BLaER1 treated with 17β-estradiol and CSF1 and Interleukin-3, amounts not matched to agents 10 nM and 100 nM (cell line): ENCODE results near the gene ZNF141.
"Not testable (repeated sequence)": the region's sequence is repeated elsewhere in the genome, so short reads cannot be mapped to it uniquely, and the experiment has no call there.

Experiments used
- H3K27ac ChIP-seq, 11 experiments: shearing (Covaris generic); formaldehyde crosslinking; 2 replicates each; pipeline ENCODE4 v1.8.1; 2022
- H3K27me3 ChIP-seq, 11 experiments: shearing (Covaris generic); formaldehyde crosslinking; 2 replicates each; pipeline ENCODE4 v1.8.1; 2022
- H3K36me3 ChIP-seq, 11 experiments: shearing (Covaris generic); formaldehyde crosslinking; 2 replicates each; pipeline ENCODE4 v1.8.1; 2022
- H3K4me1 ChIP-seq, 10 experiments: shearing (Covaris generic); formaldehyde crosslinking; 2 replicates each; pipeline ENCODE4 v1.8.1; 2022
- H3K4me2 ChIP-seq, 11 experiments: shearing (Covaris generic); formaldehyde crosslinking; 2 replicates each; pipeline ENCODE4 v1.8.1; 2022
- H3K4me3 ChIP-seq, 10 experiments: shearing (Covaris generic); formaldehyde crosslinking; 2 replicates each; pipeline ENCODE4 v1.8.1; 2022
- H3K9ac ChIP-seq, 11 experiments: shearing (Covaris generic); formaldehyde crosslinking; 2 replicates each; pipeline ENCODE4 v1.8.1; 2022
- H3K9me3 ChIP-seq, 11 experiments: shearing (Covaris generic); formaldehyde crosslinking; replicated peaks in 1 of 11; 2 replicates each; pipeline ENCODE4 v1.8.1; 2022
- H4K20me1 ChIP-seq, 11 experiments: shearing (Covaris generic); formaldehyde crosslinking; 2 replicates each; pipeline ENCODE4 v1.8.1; 2022
- Cebpa-rat ChIP-seq, 11 experiments: shearing (Covaris generic); IDR thresholded peaks; 2 replicates each; pipeline ENCODE4 v1.8.1; 2022

The ZNF141 gene

GRCh38 chr4:337143-337931 lies at the start of gene ZNF141:
TSS of gene ZNF141 (plus strand) at chr4:337814. CDS start at chr4:337984, 170 bp downstream.
- Histone ChIP-seq H4K20me1 (no peaks in the 10 kb centered on the region), H3K36me3 (peaks cover 36 to 40% (median 38%) of the 10 kb centered on the region in 11 experiments), H3K27me3 (peaks cover 0 to 26% (median 15%) of the 10 kb centered on the region in 11 experiments; a peak in 11 of 22 replicates), H3K9me3 (peaks cover 75 to 96% (median 89%) of the 10 kb centered on the region in 11 experiments), H3K4me3 (peak within 1 kb of the TSS; percentile 83 to 97 (median 94)), H3K27ac (peak within 1 kb of the TSS; percentile 81 to 94 (median 88)), H3K9ac (peak within 1 kb of the TSS; percentile 87 to 94 (median 91)), H3K4me2 (peak within 1 kb of the TSS; percentile 68 to 91 (median 86)), H3K4me1 (peaks cover 6 to 13% (median 8%) of the 10 kb centered on the region in 10 experiments; a peak in 15 of 20 replicates)
- no peak for TF ChIP-seq Cebpa-rat (IDR thresholded peaks at IDR 0.05)

DNA sequence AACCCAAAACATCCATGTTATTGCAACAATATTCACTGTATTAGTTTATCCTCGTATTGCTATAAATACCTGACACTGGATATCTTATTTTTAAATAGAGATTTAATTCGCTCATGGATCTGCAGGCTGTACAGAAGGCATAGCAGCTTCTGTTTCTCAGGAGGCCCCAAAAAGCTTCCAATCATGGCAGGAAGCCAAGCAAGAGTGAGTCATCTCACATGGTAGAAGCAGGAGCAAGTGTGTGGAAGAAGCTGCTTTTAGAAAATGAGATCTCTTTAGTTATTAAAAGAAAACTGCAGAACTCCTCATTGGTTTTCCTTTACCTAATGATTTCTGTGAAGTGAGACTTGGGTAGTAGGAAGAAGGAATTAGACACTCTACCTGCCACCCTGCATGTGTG lies 48.7 kb upstream of the ZNF141 start:
- no peaks in the 10 kb centered on the region for H3K4me1 ChIP-seq
- H3K9me3 ChIP-seq = peaks cover 81 to 100% (median 90%) of the 10 kb centered on the region in 11 experiments
- H3K9ac ChIP-seq = no peak overlapping the region
- H4K20me1 ChIP-seq = no peaks in the 10 kb centered on the region
- no peaks in the 10 kb centered on the region; a peak in 1 of 22 replicates for H3K36me3 ChIP-seq
- H3K4me3 ChIP-seq = no peak overlapping the region
- no peaks in the 10 kb centered on the region for H3K27me3 ChIP-seq
- no peak for TF ChIP-seq Cebpa-rat (IDR thresholded peaks at IDR 0.05)
- H3K27ac ChIP-seq = no peak overlapping the region
- no peak overlapping the region for H3K4me2 ChIP-seq

DNA sequence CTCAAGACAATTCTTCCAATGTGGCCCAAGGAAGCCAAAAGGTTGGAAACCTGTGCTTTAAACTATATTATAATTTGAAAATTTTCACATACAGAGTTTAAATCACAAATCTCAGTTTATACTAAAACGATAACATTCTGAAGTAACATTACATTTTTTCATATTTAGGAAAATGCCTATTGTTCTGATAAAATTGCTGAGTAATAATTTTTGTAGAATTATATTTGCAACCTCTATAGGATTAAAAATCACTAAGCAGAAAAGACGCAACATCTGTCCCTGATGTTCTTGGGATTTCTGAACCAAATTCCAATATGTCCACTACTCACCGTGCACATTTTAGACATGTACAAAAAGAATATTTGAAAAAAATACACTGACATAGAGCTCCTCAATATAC lies 42.9 kb upstream of the ZNF141 start:
- Histone ChIP-seq H3K27me3 (no peaks in the 10 kb centered on the region), H3K9ac (no peak overlapping the region), H3K9me3 (peaks cover 69 to 96% (median 82%) of the 10 kb centered on the region in 11 experiments), H4K20me1 (no peaks in the 10 kb centered on the region), H3K27ac (no peak overlapping the region), H3K4me1 (peaks cover 0 to 10% (median 0%) of the 10 kb centered on the region in 10 experiments; a peak in 2 of 20 replicates), H3K4me3 (no peak overlapping the region), H3K36me3 (no peaks in the 10 kb centered on the region; a peak in 1 of 22 replicates), H3K4me2 (no peak overlapping the region)
- no peak for TF ChIP-seq Cebpa-rat (IDR thresholded peaks at IDR 0.05)

DNA sequence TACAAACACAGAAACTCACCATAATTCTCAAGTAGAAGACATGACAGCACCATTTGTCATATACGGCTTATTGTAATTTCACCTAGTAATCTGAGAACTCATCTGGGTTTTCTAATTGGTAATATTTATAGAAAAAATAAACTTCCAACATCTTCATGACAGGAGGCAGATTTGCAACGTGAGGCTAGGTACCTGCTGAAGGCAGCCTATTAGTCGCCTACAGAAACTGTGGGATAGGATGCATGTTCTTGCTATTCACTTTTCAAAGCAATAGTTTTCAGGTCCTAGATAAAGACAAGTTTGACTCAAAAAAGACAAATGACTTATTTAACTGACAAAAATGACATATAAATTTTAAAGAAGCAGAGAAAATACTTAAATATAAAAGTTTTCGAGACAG lies 35.2 kb upstream of the ZNF141 start:
- peaks cover 0 to 17% (median 0%) of the 10 kb centered on the region in 11 experiments; a peak in 7 of 22 replicates for H3K27me3 ChIP-seq
- no peak overlapping the region for H3K27ac ChIP-seq
- H3K4me1 ChIP-seq = peaks cover 14 to 19% (median 15%) of the 10 kb centered on the region in 10 experiments
- H4K20me1 ChIP-seq = peaks cover 0 to 5% (median 0%) of the 10 kb centered on the region in 11 experiments; a peak in 1 of 22 replicates
- no peak overlapping the region for H3K4me2 ChIP-seq
- H3K36me3 ChIP-seq = no peaks in the 10 kb centered on the region
- H3K4me3 ChIP-seq = no peak overlapping the region
- TF ChIP-seq Cebpa-rat (IDR thresholded peaks at IDR 0.05) = no peak
- H3K9me3 ChIP-seq = peaks cover 65 to 95% (median 74%) of the 10 kb centered on the region in 11 experiments
- H3K9ac ChIP-seq = no peak overlapping the region

DNA sequence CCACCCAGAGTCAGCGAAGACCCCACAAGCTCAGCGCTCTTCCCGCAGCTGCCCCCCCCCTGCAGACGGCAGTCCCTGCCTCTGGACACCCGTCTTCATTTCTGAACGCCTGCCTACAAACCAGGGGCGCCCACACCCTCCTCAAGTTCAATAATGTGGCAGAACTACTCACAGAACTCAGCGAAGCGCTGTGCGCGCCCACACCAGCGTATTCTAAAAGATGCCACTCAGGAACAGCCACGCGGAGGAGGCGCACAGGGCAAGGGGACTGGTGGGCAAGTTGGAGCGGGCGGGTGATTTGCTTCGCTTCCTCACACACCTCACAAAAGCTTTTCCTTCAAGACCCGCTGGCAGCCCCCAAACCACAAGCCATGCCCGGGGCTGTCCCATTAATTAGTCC lies 33.1 kb upstream of the ZNF141 start:
- H3K36me3 ChIP-seq, H3K9ac ChIP-seq, H4K20me1 ChIP-seq, H3K4me2 ChIP-seq, H3K27ac ChIP-seq: not testable (repeated sequence)
- Histone ChIP-seq H3K4me1 (peaks cover 16 to 28% (median 25%) of the 10 kb centered on the region in 10 experiments), H3K9me3 (peaks cover 66 to 99% (median 82%) of the 10 kb centered on the region in 11 experiments), H3K27me3 (peaks cover 0 to 30% (median 0%) of the 10 kb centered on the region in 11 experiments; a peak in 8 of 22 replicates), H3K4me3 (peak overlapping the region in 1 of 10 experiments; percentile 23; a peak in 1 of 20 replicates)

DNA sequence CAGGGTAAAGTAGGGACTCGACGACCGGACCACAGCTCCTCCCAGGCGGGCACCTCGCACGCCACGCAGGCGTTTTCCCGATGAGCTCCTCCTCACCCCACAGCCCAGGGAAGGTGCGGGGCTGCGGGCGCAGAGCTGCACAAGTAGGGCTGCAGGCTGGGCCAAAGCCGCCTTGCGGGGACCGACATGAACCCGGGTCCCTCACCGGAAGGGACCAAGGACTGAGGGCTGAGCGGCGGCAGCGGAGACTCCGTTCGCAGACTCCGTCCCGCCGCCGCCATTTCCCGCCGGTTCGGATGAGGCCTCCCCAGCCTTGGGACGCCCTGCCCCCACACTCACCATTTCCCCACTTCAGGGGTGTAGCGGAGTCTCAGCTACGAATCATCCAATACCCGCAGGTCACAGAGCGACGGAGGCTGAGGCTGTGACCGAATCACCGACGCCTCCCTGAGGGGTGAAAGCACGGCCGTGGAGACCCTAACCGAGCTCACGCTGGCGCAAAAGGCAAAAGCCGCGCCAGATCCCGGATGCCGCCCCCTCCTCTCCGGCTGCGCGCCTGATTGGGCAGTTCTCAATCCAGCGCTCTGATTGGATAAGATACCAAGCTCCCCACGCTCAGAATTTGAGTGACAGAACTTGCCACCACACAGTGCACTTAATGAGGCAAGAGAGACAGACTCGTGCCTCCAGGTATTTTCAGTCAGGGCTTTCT lies 32.5 kb upstream of the ZNF141 start, which contains the start of gene ZNF732:
ZNF732 (minus strand) TSS at position 506 of the 712 bp plus-strand sequence; CDS start at position 342, 164 bp downstream.
- Histone ChIP-seq H3K36me3 (no peaks in the 10 kb centered on the region), H3K4me3 (peak within 1 kb of the TSS in 7 of 10 experiments; percentile 6 to 28 (median 21); a peak in 3 of 20 replicates), H3K4me1 (peaks cover 16 to 34% (median 27%) of the 10 kb centered on the region in 10 experiments), H3K27ac (peak within 1 kb of the TSS in 8 of 11 experiments; percentile 38 to 70 (median 54); a peak in 12 of 22 replicates), H4K20me1 (peaks cover 0 to 6% (median 0%) of the 10 kb centered on the region in 11 experiments; a peak in 1 of 22 replicates), H3K27me3 (peaks cover 0 to 30% (median 0%) of the 10 kb centered on the region in 11 experiments; a peak in 8 of 22 replicates), H3K9ac (no peak within 1 kb of the TSS; a peak in 1 of 22 replicates), H3K4me2 (peak within 1 kb of the TSS; percentile 49 to 85 (median 80)), H3K9me3 (peaks cover 65 to 99% (median 82%) of the 10 kb centered on the region in 11 experiments)
- no peak for TF ChIP-seq Cebpa-rat (IDR thresholded peaks at IDR 0.05)

DNA sequence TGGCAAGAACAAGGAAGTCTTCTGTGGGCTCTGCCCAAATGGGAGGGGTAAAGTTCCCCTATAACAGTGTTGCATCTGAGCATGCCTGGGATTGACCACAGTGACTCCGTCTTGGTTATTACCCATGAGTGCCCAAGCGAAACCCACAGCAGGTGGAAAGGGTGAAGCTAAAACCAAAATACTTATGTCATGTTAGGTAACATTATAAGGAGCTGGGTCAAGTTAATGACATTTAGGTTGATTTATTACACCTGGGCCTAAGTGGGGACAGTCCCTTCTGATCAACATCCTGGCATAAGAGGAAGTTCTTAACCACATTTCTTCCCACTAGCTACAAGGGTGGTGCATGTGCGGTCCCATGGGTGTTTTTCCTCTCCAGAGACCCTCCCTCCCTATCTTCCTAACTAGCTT lies 31.1 kb upstream of the ZNF141 start:
- H3K4me3 ChIP-seq = peak overlapping the region in 2 of 10 experiments; percentile 6 to 28; a peak in 1 of 20 replicates
- peak overlapping the region in 7 of 11 experiments; percentile 24 to 70 (median 56); a peak in 11 of 22 replicates for H3K27ac ChIP-seq
- no peak overlapping the region for H3K9ac ChIP-seq
- H3K9me3 ChIP-seq = peaks cover 73 to 100% (median 86%) of the 10 kb centered on the region in 11 experiments
- H3K4me1 ChIP-seq = peaks cover 16 to 35% (median 27%) of the 10 kb centered on the region in 10 experiments
- peaks cover 0 to 34% (median 0%) of the 10 kb centered on the region in 11 experiments; a peak in 8 of 22 replicates for H3K27me3 ChIP-seq
- peak overlapping the region; percentile 49 to 85 (median 80) for H3K4me2 ChIP-seq
- no peaks in the 10 kb centered on the region for H3K36me3 ChIP-seq
- TF ChIP-seq Cebpa-rat (IDR thresholded peaks at IDR 0.05) = peak in 5 of 11 experiments; percentile 18 to 65 (median 56); a peak in 4 of 22 replicates
- H4K20me1 ChIP-seq = peaks cover 0 to 6% (median 0%) of the 10 kb centered on the region in 11 experiments; a peak in 1 of 22 replicates

DNA sequence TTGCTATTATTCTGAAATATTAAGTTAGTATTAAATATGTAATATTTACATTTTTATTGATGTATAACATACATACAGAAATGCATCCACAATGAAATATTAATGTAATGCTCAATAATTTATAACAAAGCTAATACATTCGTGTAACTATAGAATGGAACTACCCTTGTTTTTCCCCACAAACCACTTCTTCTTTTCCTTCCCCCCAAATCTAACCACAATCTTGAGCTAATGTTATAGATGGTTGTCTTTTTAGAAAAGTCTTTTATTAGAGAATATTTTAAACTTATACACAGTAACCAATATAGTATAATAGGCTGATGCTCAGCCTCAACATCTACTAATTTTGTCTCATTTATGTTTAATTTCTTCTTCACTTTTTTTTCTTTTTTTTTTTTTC lies 27.8 kb upstream of the ZNF141 start:
- no peak for TF ChIP-seq Cebpa-rat (IDR thresholded peaks at IDR 0.05)
- Histone ChIP-seq H3K4me3 (0 out of 20 replicates have a peak overlapping the region, but pooled peaks of 1 of the 10 experiments have one; percentile 8), H3K27me3 (peaks cover 0 to 21% (median 0%) of the 10 kb centered on the region in 11 experiments; a peak in 7 of 22 replicates), H3K4me2 (peak overlapping the region in 5 of 11 experiments; percentile 0 to 23 (median 10); a peak in 5 of 22 replicates), H4K20me1 (peaks cover 0 to 6% (median 0%) of the 10 kb centered on the region in 11 experiments; a peak in 1 of 22 replicates), H3K4me1 (peaks cover 16 to 51% (median 34%) of the 10 kb centered on the region in 10 experiments), H3K9ac (no peak overlapping the region), H3K9me3 (peaks cover 69 to 100% (median 80%) of the 10 kb centered on the region in 11 experiments), H3K27ac (no peak overlapping the region), H3K36me3 (no peaks in the 10 kb centered on the region)
